IMR-90 (cell line): Measurements from ENCODE around the gene TTC7B. TPM values are rescaled to one million over a fixed set of nuclear protein-coding genes. Genes with fewer than 3 reads are reported as not detected.

Experiments used
- ATAC-seq: fragments of 200-7000 bp; cut with Tn5 transposase; 2 replicates; pipeline ENCODE4 v1.9.1; 2020; ENCODE audit warnings: low read depth, mild to moderate bottlenecking, moderate library complexity
- BruUV-seq: library from RNA; stranded (reverse); fragments of 400-500 nt; replicated peaks from 2 replicates; lab custom pipeline; 2021; lab: Mats Ljungman, UMichigan
- CTCF ChIA-PET: fragments of 300-600 bp; formaldehyde crosslinking; extraction: SDS; loops from one replicate; lab custom pipeline; 2021; ENCODE audit warnings: antibody characterized with exemption; lab: Yijun Ruan, JAX
- POLR2A ChIA-PET: fragments of 300-600 bp; sonication (Branson Sonifier 250); formaldehyde crosslinking; loops from one replicate; lab custom pipeline; 2022; ENCODE audit warnings: antibody characterized with exemption; ENCODE audit not compliant: unreplicated experiment; lab: Charles Lee
- DNase-seq: peaks from one replicate; pipeline ENCODE4 v3.0.0; 2013
- H2AFZ ChIP-seq: replicated peaks from 2 replicates; pipeline ENCODE3; 2013; ENCODE audit warnings: low read length, mild to moderate bottlenecking; ENCODE audit not compliant: poor library complexity
- H2AK5ac ChIP-seq: 2 replicates; pipeline ENCODE4 v1.6.1; 2013; ENCODE audit warnings: low read depth, low read length, inconsistent platforms
- H2AK9ac ChIP-seq: replicated peaks from 2 replicates; pipeline ENCODE3; 2013; ENCODE audit warnings: mild to moderate bottlenecking, low read depth, low read length, moderate library complexity; ENCODE audit not compliant: poor library complexity
- H2BK120ac ChIP-seq: 2 replicates; pipeline ENCODE4 v1.6.1; 2013; ENCODE audit warnings: low read depth, low read length, inconsistent platforms
- H2BK15ac ChIP-seq: 3 replicates; pipeline ENCODE4 v1.6.1; 2013; ENCODE audit warnings: low read depth, low read length, inconsistent platforms
- H2BK20ac ChIP-seq: 2 replicates; pipeline ENCODE4 v1.6.1; 2013; ENCODE audit warnings: low read depth, mild to moderate bottlenecking, inconsistent platforms, low read length, moderate library complexity
- H2BK5ac ChIP-seq: 2 replicates; pipeline ENCODE4 v1.6.1; 2013; ENCODE audit warnings: mild to moderate bottlenecking, low read depth, low read length, inconsistent platforms; ENCODE audit not compliant: poor library complexity, severe bottlenecking
- H3K14ac ChIP-seq: replicated peaks from 2 replicates; pipeline ENCODE4 v1.6.1; 2013; ENCODE audit warnings: low read depth, low read length, inconsistent platforms
- H3K18ac ChIP-seq: 2 replicates; pipeline ENCODE4 v1.6.1; 2013; ENCODE audit warnings: low read depth, low read length, control low read depth
- H3K23ac ChIP-seq: 2 replicates; pipeline ENCODE4 v1.6.1; 2013; ENCODE audit warnings: low read depth, low read length, inconsistent platforms
- H3K27ac ChIP-seq: 2 replicates; pipeline ENCODE4 v1.5.1; 2013; ENCODE audit warnings: mild to moderate bottlenecking, control low read depth, low read length; ENCODE audit not compliant: insufficient read depth
- H3K27me3 ChIP-seq: 2 replicates; pipeline ENCODE4 v1.6.1; 2013; ENCODE audit warnings: low read length; ENCODE audit not compliant: control insufficient read depth, insufficient read depth
- H3K36me3 ChIP-seq: 2 replicates; pipeline ENCODE4 v1.6.1; 2013; ENCODE audit warnings: low read length, mixed read lengths; ENCODE audit not compliant: control insufficient read depth, insufficient read depth
- H3K4ac ChIP-seq: 2 replicates; pipeline ENCODE4 v1.6.1; 2013; ENCODE audit warnings: low read depth, low read length, inconsistent platforms
- H3K4me1 ChIP-seq: 2 replicates; pipeline ENCODE4 v1.6.1; 2013; ENCODE audit warnings: low read length, mixed read lengths; ENCODE audit not compliant: control insufficient read depth, insufficient read depth
- H3K4me2 ChIP-seq: 2 replicates; pipeline ENCODE4 v1.6.1; 2013; ENCODE audit warnings: low read depth, mild to moderate bottlenecking, control low read depth, low read length, moderate library complexity
- H3K4me3 ChIP-seq: 2 replicates; pipeline ENCODE4 v1.5.1; 2013; ENCODE audit warnings: low read depth, mild to moderate bottlenecking, control low read depth, low read length, moderate library complexity; ENCODE audit not compliant: insufficient read depth
- H3K56ac ChIP-seq: 2 replicates; pipeline ENCODE4 v1.6.1; 2013; ENCODE audit warnings: low read length, inconsistent platforms; ENCODE audit not compliant: insufficient read depth; ENCODE audit errors: extremely low read depth
- H3K79me1 ChIP-seq, 2 experiments: 2 replicates each; pipeline ENCODE4 v1.6.1; 2013; ENCODE audit warnings: low read length in 2 of 2, inconsistent platforms in 1 of 2, low read depth in 1 of 2
- H3K9ac ChIP-seq: 2 replicates; pipeline ENCODE4 v1.6.1; 2013; ENCODE audit warnings: low read depth, low read length, control low read depth
- H3K9me1 ChIP-seq: 2 replicates; pipeline ENCODE4 v1.6.1; 2013; ENCODE audit warnings: low read length, inconsistent platforms; ENCODE audit not compliant: insufficient read depth
- H3K9me3 ChIP-seq: 2 replicates; pipeline ENCODE4 v1.6.1; 2013; ENCODE audit warnings: low read length; ENCODE audit not compliant: control insufficient read depth, insufficient read depth
- H4K20me1 ChIP-seq: 2 replicates; pipeline ENCODE4 v1.6.1; 2013; ENCODE audit warnings: low read length, inconsistent platforms; ENCODE audit not compliant: insufficient read depth
- H4K5ac ChIP-seq: 2 replicates; pipeline ENCODE4 v1.6.1; 2013; ENCODE audit warnings: mild to moderate bottlenecking, low read depth, low read length, control low read depth
- H4K8ac ChIP-seq, 2 experiments: 2 replicates each; pipeline ENCODE4 v1.6.1; 2013; ENCODE audit warnings: low read depth in 2 of 2, low read length in 2 of 2, control low read depth in 1 of 2, inconsistent platforms in 1 of 2
- H4K91ac ChIP-seq: 2 replicates; pipeline ENCODE4 v1.6.1; 2013; ENCODE audit warnings: low read depth, low read length, inconsistent platforms; ENCODE audit not compliant: insufficient read depth
- BHLHE40 ChIP-seq: fragments of 150-350 bp; IDR thresholded peaks from 2 replicates; pipeline ENCODE4 v1.6.1; 2016; ENCODE audit warnings: mild to moderate bottlenecking, low read depth, low read length
- CEBPB ChIP-seq: IDR thresholded peaks from 2 replicates; pipeline ENCODE4 v1.6.1; 2012; ENCODE audit warnings: low read depth, low read length, improper control_type of control experiment
- CHD1 ChIP-seq: IDR thresholded peaks from 2 replicates; pipeline ENCODE4 v1.6.1; 2012; ENCODE audit warnings: low read depth, low read length, improper control_type of control experiment
- CTCF ChIP-seq: conservative IDR thresholded peaks from 2 replicates; pipeline ENCODE4 v1.5.1; 2012; ENCODE audit warnings: mild to moderate bottlenecking, low read depth, low read length, improper control_type of control experiment
- FOS ChIP-seq: fragments of 150-350 bp; IDR thresholded peaks from 2 replicates; pipeline ENCODE4 v1.6.1; 2016; ENCODE audit warnings: low read depth, low read length
- MAFK ChIP-seq: IDR thresholded peaks from 2 replicates; pipeline ENCODE4 v1.6.1; 2012; ENCODE audit warnings: low read depth, low read length, improper control_type of control experiment
- MAZ ChIP-seq: IDR thresholded peaks from 2 replicates; pipeline ENCODE4 v1.6.1; 2012; ENCODE audit warnings: low read depth, mild to moderate bottlenecking, low read length, improper control_type of control experiment, moderate library complexity, borderline replicate concordance
- MXI1 ChIP-seq: IDR thresholded peaks from 2 replicates; pipeline ENCODE4 v1.6.1; 2012; ENCODE audit warnings: low read depth, mild to moderate bottlenecking, low read length, moderate library complexity, borderline replicate concordance
- NFE2L2 ChIP-seq: fragments of 150-350 bp; IDR thresholded peaks from 2 replicates; pipeline ENCODE4 v1.6.1; 2016; ENCODE audit warnings: low read depth, mild to moderate bottlenecking, low read length
- POLR2A ChIP-seq: IDR thresholded peaks from 2 replicates; pipeline ENCODE4 v1.6.1; 2012; ENCODE audit warnings: mild to moderate bottlenecking, low read depth, low read length
- RAD21 ChIP-seq: IDR thresholded peaks from 2 replicates; pipeline ENCODE4 v1.6.1; 2012; ENCODE audit warnings: low read length, improper control_type of control experiment
- RCOR1 ChIP-seq: IDR thresholded peaks from 2 replicates; pipeline ENCODE4 v1.6.1; 2012; ENCODE audit warnings: mild to moderate bottlenecking, low read length, improper control_type of control experiment; ENCODE audit not compliant: insufficient replicate concordance
- RFX5 ChIP-seq: IDR thresholded peaks from 2 replicates; pipeline ENCODE4 v1.8.0; 2012; ENCODE audit warnings: low read depth, mild to moderate bottlenecking, low read length, moderate library complexity
- SMC3 ChIP-seq: fragments of 150-350 bp; IDR thresholded peaks from 2 replicates; pipeline ENCODE4 v1.6.1; 2016; ENCODE audit warnings: low read depth, mild to moderate bottlenecking, antibody characterized with exemption, low read length, moderate library complexity
- USF2 ChIP-seq: fragments of 150-350 bp; IDR thresholded peaks from 2 replicates; pipeline ENCODE4 v1.6.1; 2017; ENCODE audit warnings: mild to moderate bottlenecking, antibody characterized with exemption, low read length, low read depth
- WGBS, 2 experiments: methylation state at CpG; one replicate each; pipeline versions ENCODE4 v1.1.5 to v1.1.7; 2013; ENCODE audit warnings: missing lambda C conversion rate in 2 of 2; ENCODE audit not compliant: insufficient read length in 1 of 2; ENCODE audit errors: extremely low coverage in 2 of 2; 5-methylcytosine and 5-hydroxymethylcytosine counted together
- dilution Hi-C: fragments of 300-500 bp; cut with HindIII; formaldehyde crosslinking; loops from one replicate; pipeline ENCODE4 v1.14.3; 2018; ENCODE audit warnings: low sequenced_read_pairs; ENCODE audit not compliant: unreplicated experiment
- in situ Hi-C: fragments of 300-500 bp; cut with MboI; formaldehyde crosslinking; loops from 3 replicates; pipeline ENCODE4 v1.14.3; 2019; ENCODE audit warnings: low sequenced_read_pairs, inconsistent platforms, mixed read lengths
- intact Hi-C: fragments of 100-400 bp; cut with micrococcal nuclease; formaldehyde crosslinking; loops from 2 replicates; pipeline ENCODE4 v1.10.0; 2022
- polyA plus RNA-seq, 3 experiments: library from polyadenylated mRNA; depleted of rRNA; stranded (reverse); fragments of >200 nt; gene quantifications; 2 replicates each; pipeline ENCODE4 v1.2.3, GENCODE V29; 2012; ENCODE audit warnings: low replicate concordance in 1 of 3
- total RNA-seq: library from RNA; depleted of rRNA; stranded (reverse); fragments of >200 nt; gene quantifications from 2 replicates; pipeline ENCODE4 v1.2.3, GENCODE V29; 2012
- TF ChIP-seq, protein P1 (sequence below): fragments of 150-350 bp; IDR thresholded peaks from 2 replicates; pipeline ENCODE4 v1.6.1; 2016; ENCODE audit warnings: low read depth, mild to moderate bottlenecking, low read length, moderate library complexity, borderline replicate concordance

Gene TTC7B
- total and polyA plus RNA-seq, 2 of the 4 experiments (the other 2 are of a cell fraction): 18.1 to 35.3 TPM

- H3K4me3 ChIP-seq: no peak overlapping the region
- no peak overlapping the region for H2BK20ac ChIP-seq
- no peak overlapping the region for H4K91ac ChIP-seq
- no peak overlapping the region for H3K4me2 ChIP-seq
- no peak overlapping the region for H2AK5ac ChIP-seq
- no peak overlapping the region for H3K18ac ChIP-seq
- H2BK15ac ChIP-seq: no peak overlapping the region
- no TSS peak for BruUV-seq
- H3K36me3 ChIP-seq: no peaks in the 10 kb centered on the region
- H3K4ac ChIP-seq: no peak overlapping the region
- no peak overlapping the region for H2AFZ ChIP-seq
- no peak overlapping the region for H3K27ac ChIP-seq
- H3K9ac ChIP-seq: no peak overlapping the region
- H3K9me3 ChIP-seq: no peaks in the 10 kb centered on the region
- DNase-seq: no peak
- no peaks in the 10 kb centered on the region for H4K20me1 ChIP-seq
- ChIA-PET CTCF (no interaction called here), POLR2A (no interaction called here)
- H2AK9ac ChIP-seq: no peak overlapping the region
- no peaks in the 10 kb centered on the region for H3K79me1 ChIP-seq
- no peak overlapping the region for H4K5ac ChIP-seq
- intact Hi-C loops: no loop called here
- H2BK5ac ChIP-seq: no peak overlapping the region
- no peak overlapping the region for H2BK120ac ChIP-seq
- H3K23ac ChIP-seq: no peak overlapping the region
- dilution Hi-C loops: no loop called here
- H3K9me1 ChIP-seq: no peaks in the 10 kb centered on the region
- in situ Hi-C loops: no loop called here
- 7% methylated on average over 3 of the region's 4 CpGs; no CpG with 5 or more reads in 1 of the 2 experiments for WGBS, 2 experiments
- TF ChIP-seq USF2 (no peak), POLR2A (no peak), BHLHE40 (no peak), MAZ (no peak), CTCF (no peak), CHD1 (no peak), FOS (no peak), NFE2L2 (no peak), RAD21 (no peak), RCOR1 (no peak), CEBPB (no peak), RFX5 (no peak), MXI1 (no peak), MAFK (no peak), SMC3 (no peak)
- TF ChIP-seq, protein P1, sequence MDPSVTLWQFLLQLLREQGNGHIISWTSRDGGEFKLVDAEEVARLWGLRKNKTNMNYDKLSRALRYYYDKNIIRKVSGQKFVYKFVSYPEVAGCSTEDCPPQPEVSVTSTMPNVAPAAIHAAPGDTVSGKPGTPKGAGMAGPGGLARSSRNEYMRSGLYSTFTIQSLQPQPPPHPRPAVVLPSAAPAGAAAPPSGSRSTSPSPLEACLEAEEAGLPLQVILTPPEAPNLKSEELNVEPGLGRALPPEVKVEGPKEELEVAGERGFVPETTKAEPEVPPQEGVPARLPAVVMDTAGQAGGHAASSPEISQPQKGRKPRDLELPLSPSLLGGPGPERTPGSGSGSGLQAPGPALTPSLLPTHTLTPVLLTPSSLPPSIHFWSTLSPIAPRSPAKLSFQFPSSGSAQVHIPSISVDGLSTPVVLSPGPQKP: no peak
- H3K14ac ChIP-seq: no peak overlapping the region
- H3K4me1 ChIP-seq: peaks cover 2% of the 10 kb centered on the region; the same call in 1 of the 2 replicates
- ATAC-seq: no peak; the same call in 1 of the 2 replicates
- no peaks in the 10 kb centered on the region for H3K27me3 ChIP-seq
- H4K8ac ChIP-seq: no peak overlapping the region
- H3K56ac ChIP-seq: no peak overlapping the region
Observed at GRCh38 chr14:90487031-90487430, 329.2 kb downstream of the TTC7B start.
